Measurements from ENCODE around the gene GRM4. TPM values are rescaled to one million over a fixed set of nuclear protein-coding genes. Genes with fewer than 3 reads are reported as not detected.

Gene GRM4
- total RNA-seq, 2 experiments from 2014 or later = 0.12 to 0.18 TPM

DNA sequence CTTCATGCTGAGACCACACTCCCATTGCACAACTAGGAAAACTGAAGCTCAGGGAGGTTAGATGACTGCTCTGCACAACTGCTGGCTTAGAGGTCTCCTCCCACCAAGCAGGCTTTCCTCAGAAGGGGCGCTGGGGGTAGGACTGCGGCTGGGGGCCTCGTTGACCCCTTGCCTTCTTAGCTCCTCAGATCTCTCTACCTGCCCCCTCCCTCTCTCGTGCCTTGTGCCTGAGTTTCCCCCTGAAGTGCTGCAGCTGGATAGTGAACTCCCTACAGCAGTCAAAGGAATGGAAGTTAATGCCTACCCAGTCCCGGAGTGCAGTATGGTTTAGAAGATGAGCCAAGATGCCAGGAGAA is 149.8 kb downstream of the GRM4 start:
- Mint-ChIP-seq H3K4me3 (no peak overlapping the region), H3K9me3 (no peaks in the 10 kb centered on the region), H3K27me3 (peaks cover 3% of the 10 kb centered on the region), H3K4me1 (no peaks in the 10 kb centered on the region), H3K36me3 (no peaks in the 10 kb centered on the region), H3K27ac (no peak overlapping the region)
- no peak for DNase-seq

DNA sequence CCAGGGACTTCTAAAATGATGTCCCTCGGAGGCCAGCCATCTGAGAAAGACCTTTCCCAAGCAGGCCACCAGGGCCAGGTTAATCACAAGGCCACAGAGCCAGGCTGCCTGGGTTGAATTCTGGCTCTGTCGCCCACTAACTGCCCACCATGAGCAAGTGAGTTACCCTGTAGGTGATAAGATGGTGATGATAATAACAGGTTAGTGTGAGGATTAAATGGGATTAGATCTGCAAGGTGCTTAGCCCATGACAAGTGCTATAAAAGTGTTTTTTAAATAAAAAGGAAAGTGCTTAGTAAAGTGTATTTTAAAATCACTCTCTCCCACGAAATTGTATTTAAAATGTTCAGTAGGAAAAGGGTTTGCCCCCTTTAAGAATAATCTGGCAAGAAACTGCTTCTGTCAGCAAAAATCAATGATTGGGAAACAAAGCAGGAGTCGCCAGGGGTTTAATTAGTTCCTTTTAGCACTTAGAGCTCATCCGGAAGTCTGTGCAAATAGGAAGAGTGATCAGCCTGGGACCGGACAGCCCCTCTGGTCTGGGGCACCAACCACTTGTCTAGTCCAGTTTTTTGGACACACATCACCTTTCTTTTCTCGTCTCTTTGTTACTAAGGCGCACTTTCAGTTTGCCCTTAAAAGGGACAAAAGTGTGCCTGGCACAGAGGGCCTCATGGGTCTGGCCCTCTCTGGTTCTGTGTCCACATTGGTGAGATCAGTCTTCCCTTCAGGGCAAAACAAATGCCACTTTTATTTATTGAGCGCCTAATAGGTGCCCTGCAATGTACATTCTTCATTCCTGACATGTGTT is 150.4 kb downstream of the GRM4 start:
- peaks cover 3% of the 10 kb centered on the region for H3K27me3 Mint-ChIP-seq
- no peak overlapping the region for H3K4me3 Mint-ChIP-seq
- no peak for DNase-seq
- no peak overlapping the region for H3K27ac Mint-ChIP-seq
- no peaks in the 10 kb centered on the region for H3K36me3 Mint-ChIP-seq
- H3K9me3 Mint-ChIP-seq = no peaks in the 10 kb centered on the region
- no peaks in the 10 kb centered on the region for H3K4me1 Mint-ChIP-seq

DNA sequence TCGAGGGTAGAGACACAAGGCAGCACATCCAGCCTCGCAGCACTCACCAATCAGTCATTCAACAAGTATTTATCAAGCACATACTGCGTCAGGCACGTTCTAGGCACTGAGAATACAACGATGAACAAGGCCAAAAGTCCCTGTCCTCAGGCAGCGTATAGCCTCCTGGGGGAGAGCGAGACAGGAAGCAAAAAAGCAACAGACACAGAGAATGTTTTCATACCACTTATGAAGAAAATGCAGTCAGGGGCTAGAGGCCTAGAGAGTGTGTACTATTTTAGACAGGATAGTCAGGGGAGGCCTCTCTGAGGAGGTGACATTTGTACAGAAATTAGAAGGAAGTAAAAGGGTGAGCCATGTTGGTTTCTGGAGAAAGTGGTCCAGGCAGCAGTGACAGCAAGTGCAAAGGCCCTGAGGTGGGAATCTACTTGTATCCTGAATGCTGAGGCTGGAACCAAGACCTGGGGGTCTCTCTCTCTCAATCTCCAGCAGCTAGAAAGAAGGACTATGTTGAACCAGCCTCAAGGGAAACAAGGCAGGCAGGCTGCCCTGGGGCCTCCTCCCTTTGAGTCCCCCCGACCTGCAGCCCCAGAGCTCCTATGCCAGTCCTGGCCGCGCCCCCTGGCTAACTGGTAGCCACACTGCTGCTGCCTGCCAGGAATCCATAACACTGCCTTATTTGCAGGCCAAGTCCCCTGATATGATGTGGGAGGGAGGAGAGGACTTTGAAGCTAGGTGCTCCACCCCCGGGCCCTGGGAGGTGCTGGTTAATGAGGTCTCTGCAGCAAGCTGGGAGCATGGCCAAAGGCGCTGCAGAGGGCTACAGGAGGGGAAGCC is 151.2 kb downstream of the GRM4 start:
- Mint-ChIP-seq H3K36me3 (no peaks in the 10 kb centered on the region), H3K9me3 (no peaks in the 10 kb centered on the region), H3K27ac (no peak overlapping the region), H3K4me3 (no peak overlapping the region), H3K27me3 (peaks cover 3% of the 10 kb centered on the region), H3K4me1 (no peaks in the 10 kb centered on the region)
- no peak for DNase-seq

DNA sequence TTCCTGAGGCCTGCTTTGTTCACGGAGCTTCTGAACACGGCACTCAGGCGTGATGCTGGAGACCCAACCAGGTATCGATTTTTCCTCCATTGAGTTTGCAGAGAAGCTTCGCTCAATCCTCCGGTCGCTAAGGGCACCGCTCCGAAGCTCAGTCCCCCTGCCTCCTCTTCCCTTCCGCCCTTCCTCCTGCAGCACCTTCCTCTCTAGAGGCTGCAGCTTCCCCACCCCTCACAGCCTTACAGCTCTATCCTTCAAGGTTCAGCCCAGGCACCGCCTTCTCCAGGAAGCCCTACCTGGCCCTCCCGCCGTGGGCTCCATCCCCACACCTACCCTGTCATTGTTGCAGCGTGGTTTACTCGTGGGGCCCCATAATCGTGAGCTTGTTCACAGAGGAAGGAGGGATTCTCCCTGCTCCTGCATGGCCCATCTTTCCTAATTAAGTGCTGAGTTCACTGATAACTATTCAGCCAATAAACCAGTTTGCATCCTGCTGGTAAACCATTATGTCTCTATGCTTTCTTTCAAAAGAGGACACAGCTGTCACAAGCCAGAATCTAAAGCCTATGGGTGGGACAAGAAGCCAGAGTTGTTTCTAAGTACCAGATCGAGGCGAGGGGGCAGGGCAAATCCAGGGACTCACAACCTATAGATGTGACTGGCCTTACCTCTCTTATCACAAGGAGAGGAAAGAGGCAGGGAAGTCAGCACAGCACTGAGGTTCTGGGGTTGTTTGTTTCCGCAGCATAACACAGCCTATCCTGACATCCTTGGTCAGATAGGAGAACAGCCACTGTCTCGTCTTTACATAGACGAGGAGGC is 152.0 kb downstream of the GRM4 start:
- Mint-ChIP-seq H3K27me3 (peaks cover 3% of the 10 kb centered on the region), H3K36me3 (no peaks in the 10 kb centered on the region), H3K9me3 (no peaks in the 10 kb centered on the region), H3K4me1 (no peaks in the 10 kb centered on the region), H3K4me3 (no peak overlapping the region), H3K27ac (no peak overlapping the region)
- no peak for DNase-seq

DNA sequence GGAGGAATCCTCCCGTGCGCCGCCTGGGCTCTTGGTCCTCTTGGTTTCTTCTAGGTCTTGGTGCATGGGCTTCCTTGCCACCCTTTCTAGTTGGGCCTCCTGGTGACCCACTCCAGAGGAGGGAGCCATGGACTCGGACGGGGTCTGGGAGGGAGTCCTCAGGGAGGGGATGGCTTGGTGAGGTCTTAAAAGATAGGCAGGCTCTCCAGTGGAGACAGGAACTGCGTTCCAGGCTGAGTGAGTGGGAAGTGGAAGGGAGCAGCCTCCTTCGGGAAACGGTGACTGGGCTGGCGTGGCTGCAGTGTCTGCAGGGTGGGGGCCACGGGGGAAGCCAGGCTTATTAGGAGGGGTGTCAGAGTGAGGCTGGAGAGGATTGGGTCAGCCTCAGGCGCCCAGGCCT is 152.8 kb downstream of the GRM4 start:
- no peaks in the 10 kb centered on the region for H3K36me3 Mint-ChIP-seq
- DNase-seq = no peak

DNA sequence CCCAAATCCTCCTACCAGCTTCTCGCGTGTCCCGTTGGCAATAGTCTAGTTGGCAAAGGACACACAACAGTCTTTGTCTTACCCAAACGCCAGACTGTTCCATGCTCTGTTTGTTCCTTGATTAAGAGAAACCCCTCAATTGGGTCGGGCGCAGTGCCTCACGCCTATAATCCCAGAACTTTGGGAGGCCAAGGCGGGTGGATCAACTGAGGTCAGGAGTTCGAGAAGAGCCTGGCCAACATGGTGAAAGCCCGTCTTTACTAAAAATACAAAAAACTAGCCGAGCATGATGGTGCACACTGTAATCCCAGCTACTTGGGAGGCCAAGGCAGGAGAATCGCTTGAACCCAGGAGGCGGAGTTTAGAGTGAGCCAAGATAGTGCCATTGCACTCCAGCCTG is 153.7 kb downstream of the GRM4 start:
- Mint-ChIP-seq H3K9me3 (no peaks in the 10 kb centered on the region), H3K4me3 (no peak overlapping the region), H3K27me3 (peaks cover 3% of the 10 kb centered on the region), H3K36me3 (no peaks in the 10 kb centered on the region), H3K4me1 (no peaks in the 10 kb centered on the region), H3K27ac (no peak overlapping the region)
- no peak for DNase-seq

More for the DNA sequence above, 152.8 kb downstream of the GRM4 start:
- no peak overlapping the region for H3K4me3 Mint-ChIP-seq
- H3K4me1 Mint-ChIP-seq = no peaks in the 10 kb centered on the region
- no peaks in the 10 kb centered on the region for H3K9me3 Mint-ChIP-seq
- H3K27ac Mint-ChIP-seq = no peak overlapping the region
- peaks cover 3% of the 10 kb centered on the region for H3K27me3 Mint-ChIP-seq

DNA sequence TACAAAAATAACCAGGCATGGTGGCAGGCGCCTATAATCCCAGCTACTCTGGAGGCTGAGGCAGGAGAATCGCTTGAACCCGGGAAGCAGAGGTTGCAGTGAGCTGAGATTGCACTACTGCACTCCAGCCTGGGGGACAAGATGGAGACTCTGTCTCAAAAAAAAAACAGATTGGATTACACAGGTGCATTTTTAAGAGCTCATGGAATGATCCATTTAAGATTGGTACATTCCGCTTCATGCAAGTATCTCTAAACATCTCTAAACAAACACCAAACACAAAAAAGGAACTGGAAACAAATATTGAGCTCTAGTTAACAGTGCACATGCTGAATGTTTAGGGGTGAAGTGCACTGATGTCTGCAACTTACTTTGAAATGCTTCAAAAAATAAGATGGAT is 154.3 kb downstream of the GRM4 start:
- no peak for DNase-seq
- Mint-ChIP-seq H3K4me1 (no peaks in the 10 kb centered on the region), H3K4me3 (no peak overlapping the region), H3K27ac (no peak overlapping the region), H3K36me3 (no peaks in the 10 kb centered on the region), H3K27me3 (peaks cover 3% of the 10 kb centered on the region), H3K9me3 (no peaks in the 10 kb centered on the region)

DNA sequence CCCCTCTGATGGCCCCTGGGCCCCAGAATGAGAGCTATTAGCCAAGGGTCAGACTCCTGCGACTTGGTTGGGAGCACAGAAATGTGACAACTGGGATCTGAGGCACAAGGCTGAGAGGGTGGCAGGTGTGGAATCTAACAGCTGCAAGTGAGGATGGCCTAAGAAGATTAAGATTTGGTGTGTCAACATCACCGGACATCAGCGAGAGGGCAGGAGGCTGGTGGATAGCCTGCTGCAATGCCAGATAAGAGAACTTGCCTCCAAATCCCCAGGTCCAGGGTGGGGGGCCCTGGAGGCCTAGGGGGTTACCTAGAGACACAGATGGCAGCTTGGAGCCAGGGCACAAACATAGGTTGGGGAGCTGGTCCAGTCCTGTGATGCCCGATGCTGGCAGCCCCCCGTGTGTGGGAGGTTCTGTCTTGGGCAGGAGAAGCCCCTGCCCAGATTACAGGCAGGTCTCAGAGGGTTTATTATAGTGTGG is 155.8 kb downstream of the GRM4 start:
- H3K4me1 Mint-ChIP-seq = no peaks in the 10 kb centered on the region

DNA sequence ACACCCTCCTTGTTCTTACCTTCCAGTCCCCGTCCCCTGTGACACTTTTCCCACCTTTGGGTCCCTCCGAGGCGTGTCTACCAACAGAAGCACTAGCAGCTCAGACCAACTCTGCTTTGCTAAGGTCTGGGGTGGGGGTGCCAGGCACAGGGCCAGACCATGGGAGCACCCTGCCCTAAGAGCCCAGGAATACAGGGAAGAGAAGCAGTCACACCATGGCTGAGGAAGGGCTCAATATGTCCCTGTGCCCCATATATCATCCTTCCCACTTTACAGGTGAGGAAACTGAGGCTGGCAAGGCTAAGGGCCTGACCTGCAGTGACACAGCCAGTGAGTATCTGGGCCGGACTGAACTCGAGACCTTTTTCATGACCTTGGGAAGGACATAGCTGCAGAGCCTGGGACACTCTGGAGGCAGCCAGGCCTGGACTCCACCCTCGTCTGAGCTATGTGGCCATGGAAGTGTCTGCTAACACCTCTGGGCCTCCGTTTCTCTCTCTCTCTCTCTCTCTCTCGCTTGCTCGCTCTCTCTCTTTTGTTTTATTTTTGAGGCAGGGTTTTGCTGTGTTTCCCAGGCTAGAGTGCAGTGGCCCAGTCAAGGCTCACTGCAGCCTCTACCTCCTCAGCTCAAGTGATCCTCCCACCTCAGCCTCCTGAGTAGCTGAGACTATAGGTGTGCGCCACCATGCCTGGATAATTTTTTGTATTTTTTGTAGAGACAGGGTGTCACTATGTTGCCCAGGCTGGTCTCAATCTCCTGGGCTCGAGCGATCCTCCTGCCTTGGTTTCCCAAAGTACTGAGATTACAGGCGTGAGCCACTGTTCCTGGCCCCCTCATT is 156.7 kb downstream of the GRM4 start:
- no peaks in the 10 kb centered on the region for H3K4me1 Mint-ChIP-seq
- no peaks in the 10 kb centered on the region for H3K9me3 Mint-ChIP-seq
- no peak for DNase-seq
- H3K27me3 Mint-ChIP-seq = peaks cover 6% of the 10 kb centered on the region
- H3K36me3 Mint-ChIP-seq = no peaks in the 10 kb centered on the region
- no peak overlapping the region for H3K4me3 Mint-ChIP-seq
- no peak overlapping the region for H3K27ac Mint-ChIP-seq

More for the DNA sequence above, 155.8 kb downstream of the GRM4 start:
- no peak overlapping the region for H3K27ac Mint-ChIP-seq
- no peak overlapping the region for H3K4me3 Mint-ChIP-seq
- no peaks in the 10 kb centered on the region for H3K36me3 Mint-ChIP-seq
- no peak for DNase-seq
- no peaks in the 10 kb centered on the region for H3K9me3 Mint-ChIP-seq
- peaks cover 3% of the 10 kb centered on the region for H3K27me3 Mint-ChIP-seq

DNA sequence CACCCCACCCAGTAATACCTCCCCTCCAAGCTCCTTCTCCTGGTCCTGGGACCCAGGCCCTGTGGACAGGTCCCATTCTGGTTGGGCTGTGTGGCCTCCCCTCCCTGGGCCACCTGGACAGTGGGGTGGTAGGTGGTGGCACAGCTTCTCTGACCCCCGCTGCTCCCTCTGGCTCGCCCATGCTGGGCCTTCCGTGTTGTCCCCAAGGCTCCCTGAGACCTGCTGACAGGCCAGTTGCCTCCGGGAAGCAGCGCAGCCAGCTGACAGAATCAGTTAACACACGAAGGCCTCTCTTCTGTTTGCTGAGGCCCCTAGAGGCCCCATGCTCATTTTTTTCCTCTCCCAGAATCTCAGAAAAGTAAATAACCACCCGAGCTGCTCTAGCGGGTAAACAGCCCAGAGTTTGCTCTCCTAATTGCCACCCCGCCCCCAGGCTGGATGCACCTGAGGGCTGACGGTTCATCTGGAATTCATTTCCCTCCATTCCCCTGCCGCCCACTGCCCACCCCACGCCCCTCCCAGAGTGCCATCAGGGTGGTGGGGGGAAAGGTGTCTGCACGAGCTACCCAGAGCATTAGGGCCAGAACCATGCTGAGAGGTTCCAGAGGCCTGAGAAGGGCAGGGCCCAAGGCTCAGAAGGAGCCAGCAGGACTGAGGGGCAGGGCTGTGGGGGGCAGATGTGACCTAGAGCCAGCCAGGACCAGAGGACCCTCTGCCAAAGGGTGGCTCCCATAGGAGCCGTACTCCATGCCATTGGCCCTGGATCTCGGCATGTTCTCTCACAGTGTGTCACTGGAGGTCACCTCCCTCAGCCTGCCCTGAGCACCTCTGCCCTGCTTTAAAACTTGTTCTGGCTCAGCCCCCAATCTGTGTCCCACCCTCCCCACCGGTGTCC is 157.5 kb downstream of the GRM4 start:
- no peak overlapping the region for H3K4me3 Mint-ChIP-seq
- no peak overlapping the region for H3K27ac Mint-ChIP-seq
- H3K36me3 Mint-ChIP-seq = no peaks in the 10 kb centered on the region
- H3K9me3 Mint-ChIP-seq = no peaks in the 10 kb centered on the region
- DNase-seq = no peak
- peaks cover 6% of the 10 kb centered on the region for H3K27me3 Mint-ChIP-seq
- peaks cover under 1% of the 10 kb centered on the region for H3K4me1 Mint-ChIP-seq

DNA sequence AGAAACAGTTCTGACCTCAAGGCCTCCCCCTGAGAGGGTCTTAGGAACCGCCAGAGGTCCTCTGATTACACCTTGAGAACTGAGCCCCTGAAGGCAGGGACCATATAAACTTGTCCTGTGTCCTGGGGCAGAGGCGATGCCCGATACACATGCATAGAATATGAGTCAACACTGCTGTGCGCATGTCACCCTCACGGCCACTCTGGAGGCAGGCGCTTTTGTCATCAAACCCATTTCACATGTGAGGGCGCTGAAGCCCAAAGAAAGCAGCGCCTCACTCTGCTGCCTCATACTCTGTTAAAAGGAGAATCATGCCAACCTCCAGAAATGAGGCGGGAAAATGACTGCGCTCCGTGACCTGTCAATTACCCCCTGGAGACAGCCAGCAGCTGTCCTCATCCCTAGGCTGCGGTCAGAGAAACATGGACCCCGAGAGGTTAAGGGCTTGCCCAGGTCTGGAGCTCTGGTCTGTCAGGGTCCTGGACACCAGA is 158.3 kb downstream of the GRM4 start:
- H3K4me3 Mint-ChIP-seq = no peak overlapping the region
- H3K9me3 Mint-ChIP-seq = no peaks in the 10 kb centered on the region
- H3K27me3 Mint-ChIP-seq = peaks cover 3% of the 10 kb centered on the region
- H3K27ac Mint-ChIP-seq = no peak overlapping the region
- no peak for DNase-seq
- H3K36me3 Mint-ChIP-seq = no peaks in the 10 kb centered on the region
- peaks cover 2% of the 10 kb centered on the region for H3K4me1 Mint-ChIP-seq

DNA sequence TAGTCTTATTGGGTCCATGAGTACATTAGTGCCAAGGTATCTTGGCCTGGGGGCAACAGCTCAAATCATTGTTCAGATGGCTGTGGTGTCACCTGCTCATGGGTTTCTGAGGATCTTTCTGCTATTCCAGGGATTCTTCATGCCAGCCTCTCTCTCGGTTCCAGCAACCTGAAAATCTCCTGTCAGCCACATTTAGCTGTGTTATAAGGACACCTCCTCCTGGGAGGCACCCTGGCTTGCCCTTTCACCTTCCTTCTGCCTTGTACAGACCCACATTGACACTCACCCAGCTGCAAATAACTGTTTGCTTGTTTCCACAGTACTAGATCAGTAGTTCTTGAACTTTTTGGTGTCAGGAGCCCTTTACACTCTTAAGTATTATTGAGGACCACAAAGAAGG is 159.9 kb downstream of the GRM4 start:
- Mint-ChIP-seq H3K9me3 (no peaks in the 10 kb centered on the region), H3K4me3 (no peak overlapping the region), H3K27ac (no peak overlapping the region), H3K36me3 (no peaks in the 10 kb centered on the region), H3K4me1 (peaks cover 2% of the 10 kb centered on the region), H3K27me3 (peaks cover 3% of the 10 kb centered on the region)
- no peak for DNase-seq

DNA sequence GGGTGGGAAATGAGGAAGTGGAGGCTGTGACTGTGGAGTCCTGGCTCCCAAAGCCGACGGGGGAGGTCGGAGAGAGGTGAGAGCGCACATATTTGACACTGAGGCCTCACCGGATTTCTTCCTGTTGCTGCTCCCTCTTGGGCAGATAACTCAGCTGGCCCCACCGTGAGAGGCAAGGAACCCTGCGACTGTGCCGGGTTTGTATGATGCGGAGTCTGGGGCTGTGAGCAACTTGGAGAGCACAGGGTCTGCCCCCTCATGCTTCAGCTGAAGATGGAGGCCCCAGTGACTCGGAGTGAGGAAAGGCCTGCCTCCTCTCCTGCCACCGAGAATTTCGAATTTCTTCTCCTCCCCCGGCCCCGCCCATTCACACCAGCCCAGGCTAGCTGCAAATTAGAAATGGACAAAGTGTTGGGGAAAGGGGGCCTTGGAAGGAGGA is 160.6 kb downstream of the GRM4 start:
- H3K4me3 Mint-ChIP-seq = no peak overlapping the region
- no peak overlapping the region for H3K27ac Mint-ChIP-seq
- no peaks in the 10 kb centered on the region for H3K36me3 Mint-ChIP-seq
- no peak for DNase-seq
- peaks cover 3% of the 10 kb centered on the region for H3K27me3 Mint-ChIP-seq
- no peaks in the 10 kb centered on the region for H3K9me3 Mint-ChIP-seq
- peaks cover 2% of the 10 kb centered on the region for H3K4me1 Mint-ChIP-seq
